IPS DF 4.7 (cell line): ENCODE results near the gene STX8.
"Not testable (repeated sequence)": the region's sequence is repeated elsewhere in the genome, so short reads cannot be mapped to it uniquely, and the experiment has no call there.

Experiments
- DNase-seq: peaks from one replicate; pipeline ENCODE4 v3.0.0-alpha.2; 2013; ENCODE audit warnings: low spot score; ENCODE audit errors: extremely low read depth

Gene STX8

GRCh38 chr17:9575381-9576101 is at the start of gene STX8:
TSS of gene STX8 (minus strand) at chr17:9575820. CDS start at chr17:9575808, 12 bp downstream.
- DNase-seq: no peak

GRCh38 chr17:9622961-9623360 is 47.3 kb upstream of the STX8 start:
- no peak for DNase-seq

GRCh38 chr17:9615486-9615885 is 39.9 kb upstream of the STX8 start:
- DNase-seq: no peak

GRCh38 chr17:9612006-9612405 is 36.4 kb upstream of the STX8 start:
- no peak for DNase-seq

GRCh38 chr17:9611557-9611956 is 35.9 kb upstream of the STX8 start:
- DNase-seq: no peak

- DNase-seq: not testable (repeated sequence)
Observed at GRCh38 chr17:9607058-9607457, 31.4 kb upstream of the STX8 start.

- DNase-seq: no peak
Observed at GRCh38 chr17:9606453-9606852, 30.8 kb upstream of the STX8 start.

GRCh38 chr17:9604583-9604982 is 29.0 kb upstream of the STX8 start:
- DNase-seq: not testable (repeated sequence)

- no peak for DNase-seq
Observed at GRCh38 chr17:9598661-9599060, 23.0 kb upstream of the STX8 start.

- DNase-seq: not testable (repeated sequence)
Observed at GRCh38 chr17:9597638-9598037, 22.0 kb upstream of the STX8 start.

GRCh38 chr17:9594065-9594464 is 18.4 kb upstream of the STX8 start:
- DNase-seq: no peak

GRCh38 chr17:9587969-9588656 is 12.5 kb upstream of the STX8 start:
- no peak for DNase-seq

- no peak for DNase-seq
Observed at GRCh38 chr17:9577373-9577709, 1.7 kb upstream of the STX8 start.

- DNase-seq: no peak
Observed at GRCh38 chr17:9576521-9577372, 1.1 kb upstream of the STX8 start, which contains the start of gene CFAP52. TSS of gene CFAP52 (plus strand) at chr17:9576642. CDS start at chr17:9576696, 54 bp downstream.

GRCh38 chr17:9571201-9571600 is 4.4 kb downstream of the STX8 start:
- DNase-seq: no peak

- no peak for DNase-seq
Observed at GRCh38 chr17:9568957-9569588, 6.5 kb downstream of the STX8 start.

- no peak for DNase-seq
Observed at GRCh38 chr17:9568004-9568403, 7.6 kb downstream of the STX8 start.

- DNase-seq: not testable (repeated sequence)
Observed at GRCh38 chr17:9566739-9567138, 8.9 kb downstream of the STX8 start.

GRCh38 chr17:9566067-9566466 is 9.6 kb downstream of the STX8 start:
- no peak for DNase-seq

GRCh38 chr17:9564104-9564503 is 11.5 kb downstream of the STX8 start:
- DNase-seq: no peak

- DNase-seq: no peak
Observed at GRCh38 chr17:9557857-9558256, 17.8 kb downstream of the STX8 start.
